HepG2 (cell line): ENCODE results near the gene TALDO1. TPM values are rescaled to one million over a fixed set of nuclear protein-coding genes. Genes with fewer than 3 reads are reported as not detected.

Experiments used
- AKNA ChIP-seq: sonication (generic); formaldehyde crosslinking; IDR thresholded peaks from 2 replicates; pipeline ENCODE4 v1.4.0; 2020; ENCODE audit warnings: missing genetic modification reagents, borderline replicate concordance
- CHD4 ChIP-seq: fragments of 200-600 bp; sonication (generic); IDR thresholded peaks from 2 replicates; pipeline ENCODE4 v1.7.0; 2017; ENCODE audit warnings: mild to moderate bottlenecking, low read length, borderline replicate concordance
- E2F2 ChIP-seq: sonication (generic); formaldehyde crosslinking; IDR thresholded peaks from 2 replicates; pipeline ENCODE4 v1.4.0; 2020; ENCODE audit warnings: missing genetic modification reagents, borderline replicate concordance
- FOXK2 ChIP-seq: fragments of 450-650 bp; IDR thresholded peaks from 2 replicates; pipeline ENCODE4 v1.6.1; 2016
- HDAC1 ChIP-seq: sonication (generic); formaldehyde crosslinking; IDR thresholded peaks from 2 replicates; pipeline ENCODE4 v1.5.1; 2020; ENCODE audit warnings: mild to moderate bottlenecking, missing genetic modification reagents
- IKZF1 ChIP-seq: fragments of 450-650 bp; IDR thresholded peaks from 2 replicates; pipeline ENCODE4 v1.7.1; 2016
- IRF9 ChIP-seq: sonication (generic); formaldehyde crosslinking; IDR thresholded peaks from 2 replicates; pipeline ENCODE4 v1.8.0; 2022; ENCODE audit warnings: missing genetic modification reagents, mild to moderate bottlenecking, borderline replicate concordance
- MTA1 ChIP-seq: sonication (generic); formaldehyde crosslinking; IDR thresholded peaks from 2 replicates; pipeline ENCODE4 v1.4.0; 2020; ENCODE audit warnings: missing genetic modification reagents, mild to moderate bottlenecking, borderline replicate concordance
- MXD3 ChIP-seq: IDR thresholded peaks from 2 replicates; pipeline ENCODE4 v1.6.1; 2016; ENCODE audit warnings: mild to moderate bottlenecking, missing biosample characterization, missing genetic modification reagents
- NBN ChIP-seq: fragments of 450-650 bp; conservative IDR thresholded peaks from 2 replicates; pipeline ENCODE4 v1.6.1; 2017
- NONO ChIP-seq, 2 experiments: fragments of 450-650 bp in 1 of 2; sonication (generic) in 1 of 2; formaldehyde crosslinking in 1 of 2; IDR thresholded peaks in 1 of 2; conservative IDR thresholded peaks in 1 of 2; 2 replicates each; pipeline versions ENCODE4 v1.6.1 to v1.8.0; 2017 to 2022; ENCODE audit warnings: mild to moderate bottlenecking in 1 of 2, missing genetic modification reagents in 1 of 2, moderate library complexity in 1 of 2
- PRMT3 ChIP-seq: sonication (generic); formaldehyde crosslinking; IDR thresholded peaks from 2 replicates; pipeline ENCODE4 v1.8.1; 2022; ENCODE audit warnings: low read depth, mild to moderate bottlenecking, moderate library complexity, missing genetic modification reagents, borderline replicate concordance
- RBFOX2 ChIP-seq: fragments of 200-400 bp; formaldehyde crosslinking; IDR thresholded peaks from 2 replicates; pipeline ENCODE4 v1.6.1; 2017; ENCODE audit warnings: low read depth, mild to moderate bottlenecking, low read length
- RFX5 ChIP-seq: IDR thresholded peaks from 2 replicates; pipeline ENCODE4 v1.6.1; 2011; ENCODE audit warnings: low read depth, low read length, improper control_type of control experiment
- STAT5B ChIP-seq: sonication (generic); formaldehyde crosslinking; IDR thresholded peaks from 2 replicates; pipeline ENCODE4 v1.4.0; 2020; ENCODE audit warnings: missing genetic modification reagents
- ZBTB7A ChIP-seq: sonication (generic); formaldehyde crosslinking; IDR thresholded peaks from 2 replicates; pipeline ENCODE4 v1.8.0; 2022; ENCODE audit warnings: mild to moderate bottlenecking, missing genetic modification reagents
- ZC3H13 ChIP-seq: sonication (generic); formaldehyde crosslinking; IDR thresholded peaks from 2 replicates; pipeline ENCODE4 v1.8.1; 2023; ENCODE audit warnings: mild to moderate bottlenecking, missing genetic modification reagents, moderate library complexity
- ZNF160 ChIP-seq: sonication (generic); formaldehyde crosslinking; IDR thresholded peaks from 2 replicates; pipeline ENCODE4 v1.8.0; 2022; ENCODE audit warnings: mild to moderate bottlenecking, inconsistent platforms, missing genetic modification reagents
- ZNF713 ChIP-seq: sonication (generic); formaldehyde crosslinking; IDR thresholded peaks from 2 replicates; pipeline ENCODE4 v1.4.0; 2020; ENCODE audit warnings: mild to moderate bottlenecking, missing genetic modification reagents
- ZNF724P ChIP-seq: sonication (generic); formaldehyde crosslinking; IDR thresholded peaks from 2 replicates; pipeline ENCODE4 v1.8.0; 2022; ENCODE audit warnings: missing genetic modification reagents, borderline replicate concordance
- ZNF777 ChIP-seq: sonication (generic); formaldehyde crosslinking; IDR thresholded peaks from 2 replicates; pipeline ENCODE4 v1.4.0; 2020; ENCODE audit warnings: missing genetic modification reagents
- ZSCAN5A ChIP-seq: sonication (generic); formaldehyde crosslinking; IDR thresholded peaks from 2 replicates; pipeline ENCODE4 v1.8.0; 2022; ENCODE audit warnings: mild to moderate bottlenecking, missing genetic modification reagents, borderline replicate concordance
- polyA plus RNA-seq, 8 experiments: library from polyadenylated mRNA; depleted of rRNA in 3 of 8; stranded (reverse) in 7 of 8; unstranded in 1 of 8; fragments of >200 nt; fragmentation: Illumina TruSeq in 4 of 8; extraction: Trizol in 4 of 8; gene quantifications; 2 replicates each; pipeline versions ENCODE4 v1.2.1 to v1.2.3, GENCODE V29; 2011 to 2016; ENCODE audit warnings: low read depth in 4 of 8, missing spikeins in 1 of 8, mixed read lengths in 1 of 8; ENCODE audit not compliant: insufficient read depth in 1 of 8
- total RNA-seq, 5 experiments: library from RNA; depleted of rRNA; stranded (reverse); fragments of >200 nt; fragmentation: Illumina TruSeq; extraction: Trizol; gene quantifications; 2 replicates each; pipeline ENCODE4 v1.2.3, GENCODE V29; 2016; ENCODE audit warnings: low read depth in 1 of 5

The TALDO1 gene
- total and polyA plus RNA-seq, 2 of the 13 experiments (the other 11 are each of a cell fraction or from before 2014, with no cell fraction given), result 107 to 240 TPM

GRCh38 chr11:706439-706956, 40.8 kb upstream of the TALDO1 start (continued):
- no peak for TF ChIP-seq ZNF160 (CRISPR knock-in tag)
- TF ChIP-seq MXD3 (CRISPR knock-in tag), result peak; percentile 71; the same call in 1 of the 2 replicates
- no peak for TF ChIP-seq ZNF724P
- TF ChIP-seq E2F2 (CRISPR knock-in tag), result peak; percentile 23; the same call in 1 of the 2 replicates
- TF ChIP-seq ZNF713 (CRISPR knock-in tag), result no peak
- no peak for TF ChIP-seq IKZF1
- no peak for TF ChIP-seq ZBTB7A (CRISPR knock-in tag)
- no peak; the same call in 1 of the 2 replicates for TF ChIP-seq ZNF777
- TF ChIP-seq PRMT3 (CRISPR knock-in tag), result 0 out of 2 replicates have a peak, but pooled peaks have one; percentile 47
- no peak for TF ChIP-seq RFX5
- no peak for TF ChIP-seq ZC3H13 (CRISPR knock-in tag)
- peak; percentile 68 for TF ChIP-seq RBFOX2
- no peak for TF ChIP-seq AKNA (CRISPR knock-in tag)
- TF ChIP-seq STAT5B (CRISPR knock-in tag), result no peak
- TF ChIP-seq FOXK2, result no peak
- no peak for TF ChIP-seq CHD4
- no peak for TF ChIP-seq HDAC1 (CRISPR knock-in tag)
- TF ChIP-seq ZSCAN5A (CRISPR knock-in tag), result 0 out of 2 replicates have a peak, but pooled peaks have one; percentile 20
- TF ChIP-seq IRF9, result no peak
- no peak for TF ChIP-seq NBN
- TF ChIP-seq MTA1 (CRISPR knock-in tag), result no peak
- no peak for TF ChIP-seq NONO (IDR thresholded peaks at IDR 0.05)
- TF ChIP-seq NONO (CRISPR knock-in tag; conservative IDR thresholded peaks at IDR 0.05), result no peak
